Ascending aorta (tissue), 2 donors: ENCODE measurements around the gene SFN. TPM values are rescaled to one million over a fixed set of nuclear protein-coding genes. Genes with fewer than 3 reads are reported as not detected.

Source experiments
- DNase-seq, 2 donors: peaks; one replicate each; pipeline ENCODE4 v3.0.0-alpha.2; 2019; ENCODE audit warnings: low spot score in 2 of 2
- H3K27ac ChIP-seq, 2 donors: fragments of 200-600 bp; sonication (generic); one replicate each; pipeline ENCODE4 v1.5.1; 2016 to 2017; ENCODE audit warnings: mild to moderate bottlenecking in 1 of 2
- H3K27me3 ChIP-seq: fragments of 200-600 bp; sonication (generic); one replicate; pipeline ENCODE4 v1.5.1; 2017
- H3K36me3 ChIP-seq, 2 donors: fragments of 200-600 bp; sonication (generic); one replicate each; pipeline ENCODE4 v1.5.1; 2016
- H3K4me1 ChIP-seq, 2 donors: fragments of 200-600 bp; sonication (generic); one replicate each; pipeline ENCODE4 v1.5.1; 2016 to 2017; ENCODE audit warnings: mild to moderate bottlenecking in 1 of 2
- H3K4me3 ChIP-seq, 2 donors: fragments of 200-600 bp; sonication (generic); one replicate each; pipeline ENCODE4 v1.5.1; 2016 to 2017; ENCODE audit warnings: mild to moderate bottlenecking in 1 of 2
- H3K9me3 ChIP-seq, 2 donors: fragments of 200-600 bp; sonication (generic); one replicate each; pipeline ENCODE4 v1.5.1; 2016
- intact Hi-C: fragments of 100-400 bp; cut with DNase I; formaldehyde crosslinking; loops from one replicate; pipeline ENCODE4 v1.15.1; 2023
- total RNA-seq: library from RNA; depleted of rRNA; stranded (reverse); fragments of >200 nt; gene quantifications from one replicate; pipeline ENCODE4 v1.1.0, GENCODE V29; 2016
- TF ChIP-seq, protein P1 (sequence below), 3 experiments: fragments of 200-600 bp in 2 of 3; fragments of 450-650 bp in 1 of 3; sonication (generic) in 2 of 3; IDR thresholded peaks; one replicate each; pipeline ENCODE4 v1.5.1; 2016 to 2019; ENCODE audit warnings: antibody characterized with exemption in 3 of 3, mild to moderate bottlenecking in 1 of 3, moderate library complexity in 1 of 3

Gene SFN
- total RNA-seq, 1 donor from 2014 or later = 17.8 TPM

DNA sequence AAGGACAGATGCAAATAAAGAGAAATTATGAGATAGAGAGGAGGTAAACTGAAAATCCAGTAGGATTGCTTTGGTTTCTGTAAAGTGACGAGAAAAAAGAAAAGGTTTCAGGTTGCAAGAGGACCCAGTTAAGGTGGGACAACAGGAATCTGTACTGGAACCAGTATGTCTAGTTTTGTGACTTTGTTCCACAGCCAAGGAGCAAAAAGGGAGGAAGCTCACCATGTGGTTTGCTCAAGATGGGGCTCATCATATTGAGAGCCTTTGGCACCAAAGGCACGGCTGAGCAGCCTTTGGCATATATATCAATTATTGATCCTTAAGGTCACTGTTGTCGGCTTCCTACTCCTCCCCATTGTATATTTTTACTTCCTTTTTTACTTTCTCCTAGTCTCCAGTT lies 38.2 kb upstream of the SFN start:
- DNase-seq = no peak
- TF ChIP-seq, protein P1, sequence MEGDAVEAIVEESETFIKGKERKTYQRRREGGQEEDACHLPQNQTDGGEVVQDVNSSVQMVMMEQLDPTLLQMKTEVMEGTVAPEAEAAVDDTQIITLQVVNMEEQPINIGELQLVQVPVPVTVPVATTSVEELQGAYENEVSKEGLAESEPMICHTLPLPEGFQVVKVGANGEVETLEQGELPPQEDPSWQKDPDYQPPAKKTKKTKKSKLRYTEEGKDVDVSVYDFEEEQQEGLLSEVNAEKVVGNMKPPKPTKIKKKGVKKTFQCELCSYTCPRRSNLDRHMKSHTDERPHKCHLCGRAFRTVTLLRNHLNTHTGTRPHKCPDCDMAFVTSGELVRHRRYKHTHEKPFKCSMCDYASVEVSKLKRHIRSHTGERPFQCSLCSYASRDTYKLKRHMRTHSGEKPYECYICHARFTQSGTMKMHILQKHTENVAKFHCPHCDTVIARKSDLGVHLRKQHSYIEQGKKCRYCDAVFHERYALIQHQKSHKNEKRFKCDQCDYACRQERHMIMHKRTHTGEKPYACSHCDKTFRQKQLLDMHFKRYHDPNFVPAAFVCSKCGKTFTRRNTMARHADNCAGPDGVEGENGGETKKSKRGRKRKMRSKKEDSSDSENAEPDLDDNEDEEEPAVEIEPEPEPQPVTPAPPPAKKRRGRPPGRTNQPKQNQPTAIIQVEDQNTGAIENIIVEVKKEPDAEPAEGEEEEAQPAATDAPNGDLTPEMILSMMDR (IDR thresholded peaks at IDR 0.05) = no peak
- intact Hi-C loops = no loop called here
- H3K9me3 ChIP-seq = no peaks in the 10 kb centered on the region
- H3K27me3 ChIP-seq = no peaks in the 10 kb centered on the region
- no peaks in the 10 kb centered on the region for H3K36me3 ChIP-seq
- H3K4me1 ChIP-seq = peaks cover 3 to 14% of the 10 kb centered on the region in 2 donors
- H3K27ac ChIP-seq = no peak overlapping the region
- no peak overlapping the region for H3K4me3 ChIP-seq

DNA sequence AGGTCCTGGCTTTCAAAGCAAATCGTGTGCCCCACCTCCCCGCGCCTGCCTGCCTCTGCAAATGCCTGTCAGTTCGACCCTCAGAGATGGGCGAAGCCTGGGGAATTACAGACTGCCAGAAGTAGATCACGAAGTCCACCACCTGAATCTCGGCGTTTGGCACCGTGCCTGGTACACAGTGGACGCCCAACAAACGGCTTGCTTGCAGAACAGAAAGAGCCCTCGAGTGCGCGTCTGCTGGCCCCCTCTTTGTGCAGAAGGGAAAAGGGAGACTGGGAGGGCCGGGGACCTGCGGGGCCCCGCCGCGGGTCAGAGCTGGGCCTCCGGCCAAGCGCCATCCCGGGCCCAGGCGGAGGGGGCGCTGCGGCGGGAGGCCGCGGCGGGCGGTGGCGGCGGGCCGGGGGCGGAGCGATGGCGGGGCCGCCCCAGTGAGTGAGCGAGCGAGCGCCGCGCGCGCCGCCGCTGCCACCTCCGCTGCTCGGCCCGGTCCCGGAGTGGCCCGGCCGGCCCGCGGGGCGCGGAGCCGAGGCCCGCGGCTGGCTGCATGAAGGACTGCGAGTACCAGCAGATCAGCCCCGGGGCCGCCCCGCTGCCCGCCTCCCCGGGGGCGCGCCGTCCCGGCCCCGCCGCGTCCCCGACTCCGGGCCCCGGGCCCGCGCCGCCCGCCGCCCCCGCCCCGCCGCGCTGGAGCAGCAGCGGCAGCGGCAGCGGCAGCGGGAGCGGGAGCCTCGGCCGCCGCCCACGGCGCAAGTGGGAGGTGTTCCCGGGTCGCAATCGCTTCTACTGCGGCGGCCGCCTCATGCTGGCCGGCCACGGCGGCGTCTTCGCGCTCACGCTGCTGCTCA lies 36.5 kb upstream of the SFN start, which contains the start of gene ZDHHC18:
Gene ZDHHC18, plus strand, starts transcription at position 428 of the 845 bp plus-strand sequence. Its CDS starts 117 bp downstream, at position 545.
- Histone ChIP-seq H3K36me3 (no peaks in the 10 kb centered on the region), H3K4me1 (peaks cover 3 to 14% of the 10 kb centered on the region in 2 donors), H3K27me3 (no peaks in the 10 kb centered on the region), H3K9me3 (no peaks in the 10 kb centered on the region), H3K27ac (peak within 1 kb of the TSS; percentile 75 to 76), H3K4me3 (peak within 1 kb of the TSS; percentile 52 to 92)
- intact Hi-C loops = no loop called here
- DNase-seq = peak in 1 of 2 donors; percentile 76
- TF ChIP-seq, protein P1 (IDR thresholded peaks at IDR 0.05) = peak; percentile 26 to 67 (median 40)

DNA sequence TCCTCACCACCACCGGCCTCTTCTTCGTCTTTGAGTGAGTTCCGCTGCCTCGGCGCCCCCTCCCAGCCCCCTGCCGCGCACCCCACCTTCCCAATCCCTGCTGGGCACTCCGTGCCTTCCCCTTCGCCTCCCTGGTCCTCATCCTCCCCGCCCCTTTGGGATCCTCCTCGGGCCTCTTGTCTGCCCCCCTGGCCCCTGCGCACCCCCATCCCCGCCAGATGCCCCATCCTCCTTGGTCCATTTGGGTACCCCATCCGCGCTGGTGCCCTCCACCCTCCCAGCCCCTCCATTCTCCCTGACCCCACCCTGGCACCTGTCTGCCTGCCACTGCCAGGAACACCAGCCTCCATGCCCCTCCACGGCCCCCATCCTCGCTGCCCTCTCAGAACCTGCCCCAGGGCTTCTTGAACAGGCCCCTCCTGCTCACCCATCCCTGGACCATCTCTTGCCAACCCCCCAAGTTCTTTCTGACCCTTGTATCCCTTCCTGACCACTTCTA lies 35.8 kb upstream of the SFN start:
- Histone ChIP-seq H3K36me3 (peaks cover under 1 to 2% of the 10 kb centered on the region in 2 donors), H3K27ac (peak overlapping the region; percentile 75 to 76), H3K4me1 (peaks cover 3 to 14% of the 10 kb centered on the region in 2 donors), H3K4me3 (peak overlapping the region; percentile 52 to 92), H3K9me3 (no peaks in the 10 kb centered on the region), H3K27me3 (no peaks in the 10 kb centered on the region)
- no peak for DNase-seq
- intact Hi-C loops = no loop called here
- TF ChIP-seq, protein P1 (IDR thresholded peaks at IDR 0.05) = no peak

DNA sequence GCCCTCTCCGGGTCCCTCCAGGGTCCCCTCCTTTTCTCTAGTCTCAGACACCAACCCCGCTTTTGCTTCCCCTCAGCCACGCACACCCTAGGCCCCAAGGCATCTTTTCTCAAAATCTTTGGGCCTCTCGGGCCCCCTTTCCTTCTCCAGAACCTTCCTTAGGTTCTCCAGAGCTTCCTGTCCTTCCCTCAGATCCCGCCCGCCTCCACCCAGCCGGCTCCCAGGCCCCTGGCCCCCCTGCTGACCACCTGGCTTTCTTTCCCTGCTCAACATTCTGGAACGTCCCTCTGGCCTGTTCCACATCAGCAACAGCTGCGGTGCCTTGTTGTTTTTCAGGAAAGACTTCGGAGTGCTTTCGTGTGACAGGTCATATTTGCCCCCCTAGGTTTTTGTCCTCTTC lies 35.3 kb upstream of the SFN start:
- intact Hi-C loops = no loop called here
- TF ChIP-seq, protein P1 (IDR thresholded peaks at IDR 0.05) = no peak

DNA sequence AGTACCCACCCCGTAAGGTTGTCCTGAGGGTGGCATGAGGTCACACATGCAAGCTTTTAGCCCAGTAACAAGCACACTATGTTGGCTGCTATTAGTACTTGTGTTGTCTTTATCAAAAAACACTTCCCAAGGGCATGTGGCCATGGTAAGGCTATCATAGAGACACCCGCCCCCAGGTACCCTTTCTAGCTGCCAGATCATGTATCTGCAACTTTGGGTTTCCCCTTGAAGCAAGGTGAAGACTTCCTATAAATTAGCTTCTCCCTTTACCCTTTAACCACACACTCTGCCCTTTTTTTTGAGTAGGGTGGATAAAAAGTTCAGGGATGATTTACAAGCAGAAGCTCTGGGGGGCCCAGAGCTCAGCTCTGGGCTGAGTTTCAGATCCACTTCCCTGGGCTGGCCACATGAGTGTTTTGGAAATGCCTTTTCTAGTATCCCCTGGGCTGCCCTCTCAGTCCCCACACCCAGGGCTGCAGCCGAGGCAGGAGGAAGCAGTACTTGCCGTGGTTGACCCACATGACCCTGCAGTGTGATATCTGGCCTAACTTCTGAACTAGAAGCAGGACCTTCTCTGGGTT lies 34.4 kb upstream of the SFN start:
- no peaks in the 10 kb centered on the region for H3K27me3 ChIP-seq
- peak overlapping the region; percentile 75 to 76 for H3K27ac ChIP-seq
- TF ChIP-seq, protein P1 (IDR thresholded peaks at IDR 0.05) = no peak
- H3K4me3 ChIP-seq = peak overlapping the region in 1 of 2 donors; percentile 92
- H3K9me3 ChIP-seq = no peaks in the 10 kb centered on the region
- intact Hi-C loops = no loop called here
- peaks cover 3 to 14% of the 10 kb centered on the region in 2 donors for H3K4me1 ChIP-seq
- peaks cover 12 to 15% of the 10 kb centered on the region in 2 donors for H3K36me3 ChIP-seq
- no peak for DNase-seq

More for the DNA sequence above, 35.3 kb upstream of the SFN start:
- H3K27ac ChIP-seq = peak overlapping the region; percentile 75 to 76
- peaks cover 5 to 7% of the 10 kb centered on the region in 2 donors for H3K36me3 ChIP-seq
- H3K4me1 ChIP-seq = peaks cover 3 to 14% of the 10 kb centered on the region in 2 donors
- no peaks in the 10 kb centered on the region for H3K27me3 ChIP-seq
- no peak for DNase-seq
- peak overlapping the region; percentile 52 to 92 for H3K4me3 ChIP-seq
- no peaks in the 10 kb centered on the region for H3K9me3 ChIP-seq
